Rectal smooth muscle tissue (tissue), 1 donor: ENCODE measurements around the gene CTH.
"Not testable (repeated sequence)": the region's sequence is repeated elsewhere in the genome, so short reads cannot be mapped to it uniquely, and the experiment has no call there.

Source experiments
- H3K27ac ChIP-seq: one replicate; pipeline ENCODE4 v1.7.0; 2013; ENCODE audit warnings: low read depth, low read length, inconsistent platforms
- H3K27me3 ChIP-seq: one replicate; pipeline ENCODE4 v1.7.0; 2013; ENCODE audit warnings: low read length; ENCODE audit not compliant: control insufficient read depth, insufficient read depth
- H3K36me3 ChIP-seq: one replicate; pipeline ENCODE4 v1.7.0; 2013; ENCODE audit warnings: low read length; ENCODE audit not compliant: control insufficient read depth, insufficient read depth
- H3K4me1 ChIP-seq: one replicate; pipeline ENCODE4 v1.7.0; 2013; ENCODE audit warnings: low read length; ENCODE audit not compliant: control insufficient read depth, insufficient read depth
- H3K4me3 ChIP-seq: one replicate; pipeline ENCODE4 v1.7.0; 2013; ENCODE audit warnings: low read length
- H3K9ac ChIP-seq: one replicate; pipeline ENCODE4 v1.7.0; 2013; ENCODE audit warnings: low read length

Gene CTH

GRCh38 chr1:70418973-70419734, 8.1 kb downstream of the CTH start:
- H3K36me3 ChIP-seq, H3K4me3 ChIP-seq, H3K27me3 ChIP-seq, H3K4me1 ChIP-seq, H3K9ac ChIP-seq, H3K27ac ChIP-seq: not testable (repeated sequence)

GRCh38 chr1:70420320-70420719, 9.3 kb downstream of the CTH start:
- H3K9ac ChIP-seq = no peak overlapping the region
- H3K27ac ChIP-seq = no peak overlapping the region
- H3K27me3 ChIP-seq = no peaks in the 10 kb centered on the region
- H3K36me3 ChIP-seq = no peaks in the 10 kb centered on the region
- H3K4me3 ChIP-seq = no peak overlapping the region
- no peaks in the 10 kb centered on the region for H3K4me1 ChIP-seq

GRCh38 chr1:70426154-70427131, 15.4 kb downstream of the CTH start:
- Histone ChIP-seq H3K4me3 (no peak overlapping the region), H3K27ac (no peak overlapping the region), H3K9ac (no peak overlapping the region), H3K27me3 (no peaks in the 10 kb centered on the region), H3K4me1 (no peaks in the 10 kb centered on the region), H3K36me3 (no peaks in the 10 kb centered on the region)

- H3K4me1 ChIP-seq = no peaks in the 10 kb centered on the region
- H3K27ac ChIP-seq = no peak overlapping the region
- no peaks in the 10 kb centered on the region for H3K36me3 ChIP-seq
- no peak overlapping the region for H3K4me3 ChIP-seq
- no peak overlapping the region for H3K9ac ChIP-seq
- H3K27me3 ChIP-seq = no peaks in the 10 kb centered on the region
These were observed 16.9 kb downstream of the CTH start for GRCh38 chr1:70427976-70428375.

- Histone ChIP-seq H3K36me3 (no peaks in the 10 kb centered on the region), H3K27ac (no peak overlapping the region), H3K4me1 (no peaks in the 10 kb centered on the region), H3K4me3 (no peak overlapping the region), H3K27me3 (no peaks in the 10 kb centered on the region), H3K9ac (no peak overlapping the region)
These were observed 18.2 kb downstream of the CTH start for GRCh38 chr1:70429219-70429618.

GRCh38 chr1:70429757-70430156, 18.7 kb downstream of the CTH start:
- no peaks in the 10 kb centered on the region for H3K27me3 ChIP-seq
- H3K4me3 ChIP-seq = no peak overlapping the region
- no peak overlapping the region for H3K9ac ChIP-seq
- H3K36me3 ChIP-seq = no peaks in the 10 kb centered on the region
- H3K4me1 ChIP-seq = no peaks in the 10 kb centered on the region
- no peak overlapping the region for H3K27ac ChIP-seq

GRCh38 chr1:70431317-70431716, 20.2 kb downstream of the CTH start:
- H3K27me3 ChIP-seq = no peaks in the 10 kb centered on the region
- H3K9ac ChIP-seq = no peak overlapping the region
- H3K4me3 ChIP-seq = no peak overlapping the region
- H3K4me1 ChIP-seq = no peaks in the 10 kb centered on the region
- no peak overlapping the region for H3K27ac ChIP-seq
- H3K36me3 ChIP-seq = no peaks in the 10 kb centered on the region

GRCh38 chr1:70431874-70432273, 20.8 kb downstream of the CTH start:
- H3K4me1 ChIP-seq = no peaks in the 10 kb centered on the region
- H3K27me3 ChIP-seq = no peaks in the 10 kb centered on the region
- no peaks in the 10 kb centered on the region for H3K36me3 ChIP-seq
- H3K27ac ChIP-seq = no peak overlapping the region
- H3K4me3 ChIP-seq = no peak overlapping the region
- H3K9ac ChIP-seq = no peak overlapping the region

GRCh38 chr1:70434253-70434859, 23.3 kb downstream of the CTH start:
- Histone ChIP-seq H3K9ac (no peak overlapping the region), H3K36me3 (no peaks in the 10 kb centered on the region), H3K4me1 (no peaks in the 10 kb centered on the region), H3K4me3 (no peak overlapping the region), H3K27me3 (no peaks in the 10 kb centered on the region), H3K27ac (no peak overlapping the region)

- no peak overlapping the region for H3K9ac ChIP-seq
- no peaks in the 10 kb centered on the region for H3K4me1 ChIP-seq
- H3K4me3 ChIP-seq = no peak overlapping the region
- H3K27me3 ChIP-seq = no peaks in the 10 kb centered on the region
- H3K36me3 ChIP-seq = no peaks in the 10 kb centered on the region
- H3K27ac ChIP-seq = peak overlapping the region; percentile 48
These were observed 25.7 kb downstream of the CTH start for GRCh38 chr1:70436622-70437251.

GRCh38 chr1:70438529-70438928, 27.5 kb downstream of the CTH start:
- no peak overlapping the region for H3K9ac ChIP-seq
- no peaks in the 10 kb centered on the region for H3K4me1 ChIP-seq
- no peak overlapping the region for H3K4me3 ChIP-seq
- H3K27me3 ChIP-seq = no peaks in the 10 kb centered on the region
- H3K27ac ChIP-seq = no peak overlapping the region
- H3K36me3 ChIP-seq = no peaks in the 10 kb centered on the region
